ENCODE results near the gene RGL1.

The RGL1 gene

DNA sequence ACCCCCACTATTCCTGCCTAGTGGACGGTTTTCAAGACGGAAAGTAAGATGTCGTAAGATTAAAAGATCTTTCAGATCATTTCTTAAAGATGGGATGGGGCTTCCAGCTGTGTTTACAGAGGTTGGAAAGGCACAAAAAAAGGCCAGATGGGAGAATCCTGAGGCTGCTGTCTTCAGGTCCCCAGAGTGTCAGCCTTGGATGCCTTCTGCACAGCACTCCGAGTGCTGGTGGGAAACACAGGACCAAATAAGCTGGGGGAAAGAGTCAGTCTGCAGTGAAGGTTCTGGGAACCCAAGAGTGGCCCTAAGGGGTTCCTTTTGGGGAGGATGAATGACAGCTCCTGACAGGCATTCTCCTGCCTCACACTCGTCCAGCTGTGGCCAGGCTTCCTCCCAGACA, 136.1 kb downstream of the RGL1 start:
- H3K4me3 Mint-ChIP-seq = no peak overlapping the region
- peaks cover under 1% of the 10 kb centered on the region for H3K9me3 Mint-ChIP-seq
- no peak overlapping the region for H3K27ac Mint-ChIP-seq
- peaks cover 42% of the 10 kb centered on the region for H3K4me1 Mint-ChIP-seq
- H3K27me3 Mint-ChIP-seq (ENCODE audit: low read depth) = no peaks in the 10 kb centered on the region
- H3K36me3 Mint-ChIP-seq (ENCODE audit: low read depth) = peaks cover 32% of the 10 kb centered on the region
- no peak for TF ChIP-seq CTCF (IDR thresholded peaks at IDR 0.05; ENCODE audit: unreplicated experiment in 3 of 3)

- peaks cover 33% of the 10 kb centered on the region for H3K4me1 Mint-ChIP-seq
- no peak overlapping the region for H3K4me3 Mint-ChIP-seq
- H3K27me3 Mint-ChIP-seq (ENCODE audit: low read depth) = no peaks in the 10 kb centered on the region
- no peak for TF ChIP-seq CTCF (IDR thresholded peaks at IDR 0.05; ENCODE audit: unreplicated experiment in 3 of 3)
- H3K36me3 Mint-ChIP-seq (ENCODE audit: low read depth) = peaks cover 51% of the 10 kb centered on the region
- peak overlapping the region; percentile 38 to 81 (median 71) for H3K27ac Mint-ChIP-seq
- peaks cover 5% of the 10 kb centered on the region for H3K9me3 Mint-ChIP-seq
These were observed 138.2 kb downstream of the RGL1 start for GRCh38 chr1:183942933-183943693.

GRCh38 chr1:183945428-183946319, 140.8 kb downstream of the RGL1 start:
- no peak for TF ChIP-seq CTCF (IDR thresholded peaks at IDR 0.05; ENCODE audit: unreplicated experiment in 3 of 3)
- Mint-ChIP-seq H3K36me3 (ENCODE audit: low read depth) (peaks cover 64% of the 10 kb centered on the region), H3K4me1 (peaks cover 33% of the 10 kb centered on the region), H3K9me3 (peaks cover 13% of the 10 kb centered on the region), H3K27me3 (ENCODE audit: low read depth) (no peaks in the 10 kb centered on the region), H3K4me3 (peak overlapping the region in 1 of 3 experiments; percentile 3), H3K27ac (peak overlapping the region; percentile 33 to 75 (median 63))

DNA sequence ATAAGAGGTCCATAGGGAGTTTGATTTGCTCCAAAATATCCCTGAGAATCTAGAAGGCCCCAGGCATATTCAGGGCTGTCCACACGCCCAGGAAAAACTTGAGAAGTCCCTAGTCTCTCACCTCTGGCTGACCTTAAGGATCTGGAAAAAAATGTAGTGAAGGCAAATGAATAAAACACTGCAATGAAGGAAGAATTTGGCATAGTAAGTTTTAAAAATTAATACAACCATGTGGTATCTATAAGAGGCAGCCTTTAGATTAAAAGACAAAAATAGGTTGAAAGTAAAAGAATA, 141.3 kb downstream of the RGL1 start:
- TF ChIP-seq CTCF (IDR thresholded peaks at IDR 0.05; ENCODE audit: unreplicated experiment in 3 of 3) = no peak
- Mint-ChIP-seq H3K4me1 (peaks cover 33% of the 10 kb centered on the region), H3K27me3 (ENCODE audit: low read depth) (no peaks in the 10 kb centered on the region), H3K27ac (peak overlapping the region in 1 of 3 experiments; percentile 63), H3K4me3 (no peak overlapping the region), H3K36me3 (ENCODE audit: low read depth) (peaks cover 70% of the 10 kb centered on the region), H3K9me3 (peaks cover 17% of the 10 kb centered on the region)

DNA sequence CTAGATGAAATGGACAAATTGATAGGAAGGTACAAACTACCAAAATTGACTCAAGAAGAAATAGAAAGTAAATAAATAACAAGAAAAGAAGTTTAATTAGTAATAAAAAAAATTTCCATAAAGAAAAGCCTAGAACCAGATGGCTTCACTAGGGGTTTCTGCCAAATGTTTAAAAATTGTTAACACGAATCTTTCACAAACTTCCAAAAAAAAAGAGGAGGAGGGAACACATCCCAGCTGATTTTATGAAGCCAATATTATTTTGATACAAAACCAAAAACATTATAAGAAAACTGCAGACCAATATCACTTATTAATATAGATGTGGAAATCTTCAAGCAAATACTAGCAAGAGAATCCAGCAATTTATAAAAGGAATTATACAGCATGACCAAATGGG, 143.1 kb downstream of the RGL1 start:
- no peak overlapping the region for H3K4me3 Mint-ChIP-seq
- H3K36me3 Mint-ChIP-seq (ENCODE audit: low read depth) = peaks cover 79% of the 10 kb centered on the region
- no peak for TF ChIP-seq CTCF (IDR thresholded peaks at IDR 0.05; ENCODE audit: unreplicated experiment in 3 of 3)
- no peak overlapping the region for H3K27ac Mint-ChIP-seq
- H3K27me3 Mint-ChIP-seq (ENCODE audit: low read depth) = no peaks in the 10 kb centered on the region
- H3K9me3 Mint-ChIP-seq = peaks cover 17% of the 10 kb centered on the region
- peaks cover 27% of the 10 kb centered on the region for H3K4me1 Mint-ChIP-seq
